Measurements from ENCODE around the gene DCTN5.

The DCTN5 gene

GRCh38 chr16:23663918-23664317, 22.7 kb downstream of the DCTN5 start:
- peak; percentile 31 for DNase-seq (ENCODE audit: low spot score)

- no peak for DNase-seq (ENCODE audit: low spot score)
Measured at GRCh38 chr16:23666571-23667354, 25.5 kb downstream of the DCTN5 start.

GRCh38 chr16:23667355-23667659, 26.0 kb downstream of the DCTN5 start:
- DNase-seq (ENCODE audit: low spot score): no peak

- DNase-seq (ENCODE audit: low spot score): no peak
Measured at GRCh38 chr16:23668225-23668624, 27.0 kb downstream of the DCTN5 start.

GRCh38 chr16:23668873-23669272, 27.6 kb downstream of the DCTN5 start:
- no peak for DNase-seq (ENCODE audit: low spot score)

GRCh38 chr16:23670137-23670776, 29.0 kb downstream of the DCTN5 start:
- peak; percentile 91 for DNase-seq (ENCODE audit: low spot score)

GRCh38 chr16:23673971-23674614, 32.8 kb downstream of the DCTN5 start:
- no peak for DNase-seq (ENCODE audit: low spot score)

- no peak for DNase-seq (ENCODE audit: low spot score)
Measured at GRCh38 chr16:23676924-23677480, 35.7 kb downstream of the DCTN5 start.

- peak; percentile 92 for DNase-seq (ENCODE audit: low spot score)
Measured at GRCh38 chr16:23678430-23679273, 37.4 kb downstream of the DCTN5 start, which contains the start of gene PLK1. PLK1 (plus strand) TSS chr16:23678889; CDS start chr16:23678933, 44 bp downstream.

GRCh38 chr16:23679274-23679985, 38.2 kb downstream of the DCTN5 start:
- peak; percentile 39 for DNase-seq (ENCODE audit: low spot score)

GRCh38 chr16:23679986-23680336, 38.7 kb downstream of the DCTN5 start:
- no peak for DNase-seq (ENCODE audit: low spot score)

GRCh38 chr16:23682181-23682580, 40.9 kb downstream of the DCTN5 start:
- no peak for DNase-seq (ENCODE audit: low spot score)

- no peak for DNase-seq (ENCODE audit: low spot score)
Measured at GRCh38 chr16:23683487-23683886, 42.2 kb downstream of the DCTN5 start.

GRCh38 chr16:23687034-23687808, 46.0 kb downstream of the DCTN5 start:
- DNase-seq (ENCODE audit: low spot score): no peak

- DNase-seq (ENCODE audit: low spot score): no peak
Measured at GRCh38 chr16:23689442-23690187, 48.3 kb downstream of the DCTN5 start.

- no peak for DNase-seq (ENCODE audit: low spot score)
Measured at GRCh38 chr16:23690771-23691482, 49.7 kb downstream of the DCTN5 start.

- no peak for DNase-seq (ENCODE audit: low spot score)
Measured at GRCh38 chr16:23691483-23692189, 50.4 kb downstream of the DCTN5 start.

GRCh38 chr16:23692190-23692837, 51.0 kb downstream of the DCTN5 start:
- DNase-seq (ENCODE audit: low spot score): no peak

All from activated CD4-positive, alpha-beta T cell treated with anti-CD3 and anti-CD28 coated beads, Interleukin-2, Interleukin-4, amounts not matched to agents 100 ng/mL and 50 ng/mL, durations not matched to agents 16 hours and 8 hours (primary cell).